IPS-20b (cell line): Measurements from ENCODE around the gene TBC1D14.
"Not testable (repeated sequence)": the region's sequence is repeated elsewhere in the genome, so short reads cannot be mapped to it uniquely, and the experiment has no call there.

Experiments
- H3K27ac ChIP-seq: one replicate; pipeline ENCODE4 v1.5.1; 2013; ENCODE audit warnings: low read length
- H3K27me3 ChIP-seq: 2 replicates; pipeline ENCODE4 v1.6.1; 2013; ENCODE audit warnings: mild to moderate bottlenecking, low read length, inconsistent platforms; ENCODE audit not compliant: insufficient read depth
- H3K36me3 ChIP-seq: 2 replicates; pipeline ENCODE4 v1.6.1; 2013; ENCODE audit warnings: low read depth, mild to moderate bottlenecking, inconsistent platforms, low read length, moderate library complexity; ENCODE audit not compliant: insufficient read depth
- H3K4me1 ChIP-seq: 2 replicates; pipeline ENCODE4 v1.6.1; 2013; ENCODE audit warnings: mild to moderate bottlenecking, control low read depth, inconsistent platforms, low read length, moderate library complexity; ENCODE audit not compliant: insufficient read depth
- H3K4me3 ChIP-seq: 2 replicates; pipeline ENCODE4 v1.5.1; 2013; ENCODE audit warnings: mild to moderate bottlenecking, low read length, inconsistent platforms
- H3K9ac ChIP-seq: 2 replicates; pipeline ENCODE4 v1.6.1; 2013; ENCODE audit warnings: low read depth, mild to moderate bottlenecking, inconsistent platforms, low read length, moderate library complexity
- H3K9me3 ChIP-seq: 2 replicates; pipeline ENCODE4 v1.6.1; 2013; ENCODE audit warnings: mild to moderate bottlenecking, low read depth, low read length, inconsistent platforms; ENCODE audit not compliant: insufficient read depth

The TBC1D14 gene

DNA sequence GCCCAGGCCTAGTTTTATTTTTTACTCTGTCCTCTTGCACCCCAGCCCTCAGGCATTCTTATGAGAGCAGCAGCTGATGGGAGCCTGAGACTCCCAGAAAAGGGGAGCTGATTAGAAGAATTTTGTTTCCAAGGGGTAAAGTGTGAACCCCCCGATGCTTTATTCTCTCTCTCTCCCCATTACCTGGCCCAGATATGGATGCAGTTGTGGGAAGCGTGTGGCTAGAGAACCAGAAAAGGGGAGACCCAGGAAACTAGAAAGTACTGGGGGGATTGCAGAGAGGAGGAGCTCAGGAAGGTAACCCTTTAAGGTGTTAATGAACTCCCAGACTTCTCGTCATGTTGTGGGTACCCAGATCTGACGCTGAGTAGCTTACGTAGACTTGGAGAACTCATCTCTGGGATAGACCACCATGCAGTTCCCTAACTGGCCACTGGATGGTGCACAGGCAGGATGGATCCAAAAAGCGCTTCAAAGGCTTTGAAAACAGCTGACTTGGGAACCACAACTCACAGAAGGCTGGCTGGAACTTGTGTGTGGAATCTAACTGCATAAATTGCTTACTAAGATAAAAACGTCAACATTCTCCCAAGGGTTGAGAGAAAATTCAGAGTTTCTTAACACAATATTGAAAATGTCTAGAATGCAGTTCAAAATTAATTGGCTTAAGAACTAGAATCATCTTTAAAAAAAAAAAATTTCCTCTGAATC, 64.7 kb downstream of the TBC1D14 start:
- H3K36me3 ChIP-seq = peaks cover 5% of the 10 kb centered on the region; the same call in 1 of the 2 replicates
- H3K9me3 ChIP-seq = no peaks in the 10 kb centered on the region
- H3K4me3 ChIP-seq = no peak overlapping the region
- peaks cover 22% of the 10 kb centered on the region for H3K4me1 ChIP-seq
- no peaks in the 10 kb centered on the region for H3K27me3 ChIP-seq
- H3K9ac ChIP-seq = 0 out of 2 replicates have a peak overlapping the region, but pooled peaks have one; percentile 19
- no peak overlapping the region for H3K27ac ChIP-seq

DNA sequence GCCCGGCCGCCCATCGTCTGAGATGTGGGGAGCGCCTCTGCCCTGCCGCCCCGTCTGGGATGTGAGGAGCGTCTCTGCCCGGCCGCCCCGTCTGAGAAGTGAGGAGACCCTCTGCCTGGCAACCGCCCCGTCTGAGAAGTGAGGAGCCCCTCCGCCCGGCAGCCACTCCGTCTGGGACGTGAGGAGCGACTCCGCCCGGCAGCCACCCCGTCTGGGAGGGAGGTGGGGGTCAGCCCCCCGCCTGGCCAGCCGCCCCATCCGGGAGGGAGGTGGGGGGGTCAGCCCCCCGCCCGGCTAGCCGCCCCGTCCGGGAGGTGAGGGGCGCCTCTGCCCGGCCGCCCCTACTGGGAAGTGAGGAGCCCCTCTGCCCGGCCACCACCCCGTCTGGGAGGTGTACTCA, 68.2 kb downstream of the TBC1D14 start:
- not testable (repeated sequence) for H3K9ac ChIP-seq, H3K27ac ChIP-seq, H3K9me3 ChIP-seq, H3K36me3 ChIP-seq, H3K4me3 ChIP-seq, H3K27me3 ChIP-seq
- peaks cover 10% of the 10 kb centered on the region; the same call in 1 of the 2 replicates for H3K4me1 ChIP-seq

DNA sequence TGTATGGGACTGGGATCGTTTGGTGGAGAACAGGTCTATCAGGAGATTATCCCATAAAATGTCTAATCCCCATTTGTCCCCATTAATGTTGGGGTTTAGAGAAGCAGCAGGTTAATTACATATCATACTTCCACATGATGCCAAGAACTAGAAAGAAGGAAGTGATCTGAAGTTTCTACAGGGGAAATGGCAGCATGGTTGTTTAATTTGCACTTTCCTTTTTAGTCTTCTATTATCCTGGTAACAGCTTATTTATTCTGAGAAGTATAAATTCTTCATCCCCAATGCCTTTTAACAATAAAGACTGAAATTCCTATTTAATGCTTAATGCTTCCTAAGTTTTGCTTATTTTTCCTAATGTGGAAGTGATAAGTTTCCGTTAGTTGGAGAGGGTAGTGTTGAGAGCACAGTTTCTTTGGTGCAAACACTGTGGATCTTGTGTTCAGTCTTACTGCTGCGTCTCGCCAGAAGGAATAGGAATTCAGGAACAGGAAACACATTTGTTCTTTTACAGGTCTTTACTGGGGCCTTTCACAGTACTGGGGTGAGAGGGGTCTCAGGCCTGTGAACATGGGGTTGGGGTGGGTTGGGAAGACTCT, 74.0 kb downstream of the TBC1D14 start:
- Histone ChIP-seq H3K27me3 (no peaks in the 10 kb centered on the region), H3K9me3 (no peaks in the 10 kb centered on the region), H3K27ac (no peak overlapping the region), H3K4me3 (no peak overlapping the region), H3K36me3 (no peaks in the 10 kb centered on the region), H3K4me1 (peaks cover 12% of the 10 kb centered on the region), H3K9ac (no peak overlapping the region)

DNA sequence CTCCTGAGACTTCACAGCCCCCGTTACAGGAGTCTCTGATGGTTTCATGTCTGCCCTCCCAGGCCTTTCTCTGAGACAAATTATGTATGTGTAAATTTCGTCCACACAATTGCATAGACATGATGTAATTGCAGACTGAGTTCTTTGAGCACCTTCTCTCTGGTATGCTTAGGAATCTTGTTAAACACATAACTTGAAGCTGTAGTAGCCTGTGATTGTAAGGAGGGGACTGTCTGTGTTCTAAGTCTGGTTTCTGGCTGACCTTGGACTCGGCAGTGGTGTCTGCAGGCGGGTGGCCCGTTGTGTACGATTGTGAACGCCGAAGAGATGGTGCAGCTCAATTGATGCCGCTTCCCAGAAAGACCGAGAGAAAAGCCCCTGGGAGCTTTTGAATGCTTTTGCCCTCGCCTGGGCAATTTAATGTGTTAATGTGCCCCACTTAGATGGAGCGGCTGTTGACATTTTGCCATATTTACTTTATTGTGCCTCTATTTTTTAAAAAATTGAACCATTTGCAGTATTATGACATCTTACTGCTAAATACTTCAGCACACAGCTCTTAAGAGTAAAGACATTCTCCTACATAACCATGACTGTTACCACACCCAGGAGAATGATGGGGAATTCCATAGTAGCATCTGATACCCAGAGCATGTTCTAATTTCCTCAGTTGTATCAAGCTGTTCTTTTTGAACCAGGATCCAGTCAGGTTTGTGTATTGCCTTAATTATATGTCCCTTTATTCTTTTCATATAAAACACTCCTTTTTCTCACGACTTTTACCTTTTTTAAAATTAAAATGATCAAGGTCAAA, 75.2 kb downstream of the TBC1D14 start:
- no peak overlapping the region for H3K9ac ChIP-seq
- H3K4me3 ChIP-seq = no peak overlapping the region
- H3K27ac ChIP-seq = no peak overlapping the region
- H3K27me3 ChIP-seq = no peaks in the 10 kb centered on the region
- peaks cover 12% of the 10 kb centered on the region for H3K4me1 ChIP-seq
- no peaks in the 10 kb centered on the region for H3K36me3 ChIP-seq
- H3K9me3 ChIP-seq = no peaks in the 10 kb centered on the region

DNA sequence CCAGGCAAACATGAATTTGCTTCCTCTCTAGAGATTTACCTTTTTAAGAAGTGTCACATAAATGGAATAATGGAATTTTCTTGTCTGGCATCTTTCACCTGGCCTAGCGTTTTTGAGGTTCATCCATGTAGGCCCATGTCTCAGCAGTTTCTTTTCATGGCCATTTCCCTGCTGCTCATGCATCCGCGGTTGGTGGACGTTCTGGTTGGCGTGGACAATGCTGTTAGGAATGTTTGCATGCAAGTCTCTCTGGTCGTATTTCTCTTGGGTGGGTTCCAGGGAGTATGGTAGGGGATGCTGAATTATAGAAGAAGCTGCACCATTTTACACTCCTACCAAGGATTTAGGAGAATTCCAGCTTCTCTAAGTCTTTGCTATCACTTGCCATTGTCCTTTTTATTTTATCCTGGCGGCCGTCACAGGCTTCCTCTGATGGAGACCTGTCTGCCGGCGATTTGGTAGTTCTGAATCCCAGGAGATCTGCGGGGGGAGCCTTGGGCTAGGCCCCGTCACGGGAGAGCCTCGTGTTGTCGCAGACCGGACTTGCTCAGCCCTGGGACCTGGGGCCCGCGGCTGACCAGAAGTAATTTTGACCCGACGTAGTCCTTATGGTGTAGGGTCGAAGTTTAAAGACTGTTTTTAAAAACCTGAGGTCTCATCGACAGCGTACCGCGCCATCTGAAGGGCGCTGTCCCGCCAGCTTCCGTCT, 76.6 kb downstream of the TBC1D14 start:
- peak overlapping the region; percentile 84 for H3K4me3 ChIP-seq
- peaks cover 12% of the 10 kb centered on the region for H3K4me1 ChIP-seq
- peaks cover 4% of the 10 kb centered on the region; the same call in 1 of the 2 replicates for H3K36me3 ChIP-seq
- peak overlapping the region; percentile 88 for H3K9ac ChIP-seq
- no peaks in the 10 kb centered on the region for H3K9me3 ChIP-seq
- H3K27me3 ChIP-seq = no peaks in the 10 kb centered on the region
- H3K27ac ChIP-seq = no peak overlapping the region

DNA sequence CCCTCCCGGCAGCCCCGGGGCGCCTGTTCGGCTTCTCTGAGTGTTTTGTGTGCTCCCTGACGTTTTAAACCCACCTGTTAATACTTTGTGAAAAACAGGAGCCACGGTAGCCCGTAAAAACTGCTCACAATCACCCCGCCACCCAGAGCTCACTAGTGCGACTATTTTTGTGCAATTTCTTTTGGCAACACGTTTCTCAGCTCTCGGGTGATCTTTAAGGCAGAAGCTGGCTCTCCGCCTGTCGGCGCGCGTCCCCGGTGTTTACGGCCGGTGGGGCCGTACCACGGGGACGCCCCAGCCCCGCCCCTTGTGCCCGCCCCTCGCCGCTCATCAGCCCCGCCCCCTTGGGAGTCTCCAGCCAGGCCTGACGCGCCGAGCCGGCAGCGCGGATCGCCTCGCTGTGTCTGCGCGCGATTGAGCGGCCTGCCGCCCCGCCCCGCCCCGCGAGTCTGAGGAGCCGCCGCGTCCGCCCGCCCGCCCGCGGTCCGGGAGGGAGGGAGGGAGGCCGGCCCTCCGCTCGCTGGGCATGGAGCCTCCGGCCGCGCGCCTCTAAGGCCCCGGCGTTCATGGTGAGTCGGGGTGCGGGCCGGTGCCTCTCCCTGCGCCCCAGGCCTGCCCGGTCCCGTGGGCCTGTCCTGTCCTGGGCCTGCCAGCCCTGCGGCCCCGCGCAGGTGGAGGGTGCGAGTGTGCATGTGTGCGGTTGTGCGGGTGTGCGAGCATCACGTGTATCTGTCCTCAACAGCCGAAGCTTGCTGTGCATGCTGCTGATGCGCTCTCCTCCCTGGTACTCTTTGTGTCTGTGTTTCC, 77.4 kb downstream of the TBC1D14 start:
- Histone ChIP-seq H3K36me3 (peaks cover 4% of the 10 kb centered on the region; the same call in 1 of the 2 replicates), H3K27ac (no peak overlapping the region), H3K9me3 (no peaks in the 10 kb centered on the region), H3K4me1 (peaks cover 12% of the 10 kb centered on the region), H3K9ac (peak overlapping the region; percentile 88), H3K4me3 (peak overlapping the region; percentile 84), H3K27me3 (no peaks in the 10 kb centered on the region)

DNA sequence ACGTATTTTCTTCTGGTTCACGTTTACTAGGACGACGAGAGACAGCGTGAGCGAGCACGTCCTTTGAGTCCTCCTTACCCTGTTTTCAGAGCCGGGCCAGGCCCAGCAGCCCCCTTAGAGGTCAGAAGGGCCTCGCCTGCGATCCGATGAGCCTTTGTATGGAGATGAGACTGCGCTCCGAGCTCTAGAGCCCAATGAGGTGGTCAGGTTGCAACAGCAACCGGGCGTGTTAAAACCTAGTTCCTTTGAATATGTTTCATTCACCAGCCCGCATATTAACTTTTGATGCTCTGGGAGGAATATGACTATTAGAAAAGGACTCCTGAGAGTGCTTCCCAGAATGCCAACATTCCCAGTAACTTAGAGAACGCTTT, 77.9 kb downstream of the TBC1D14 start:
- Histone ChIP-seq H3K27ac (no peak overlapping the region), H3K4me3 (peak overlapping the region; percentile 84), H3K4me1 (peaks cover 12% of the 10 kb centered on the region), H3K9me3 (no peaks in the 10 kb centered on the region), H3K9ac (peak overlapping the region; percentile 74), H3K27me3 (no peaks in the 10 kb centered on the region), H3K36me3 (peaks cover 10% of the 10 kb centered on the region; the same call in 1 of the 2 replicates)

DNA sequence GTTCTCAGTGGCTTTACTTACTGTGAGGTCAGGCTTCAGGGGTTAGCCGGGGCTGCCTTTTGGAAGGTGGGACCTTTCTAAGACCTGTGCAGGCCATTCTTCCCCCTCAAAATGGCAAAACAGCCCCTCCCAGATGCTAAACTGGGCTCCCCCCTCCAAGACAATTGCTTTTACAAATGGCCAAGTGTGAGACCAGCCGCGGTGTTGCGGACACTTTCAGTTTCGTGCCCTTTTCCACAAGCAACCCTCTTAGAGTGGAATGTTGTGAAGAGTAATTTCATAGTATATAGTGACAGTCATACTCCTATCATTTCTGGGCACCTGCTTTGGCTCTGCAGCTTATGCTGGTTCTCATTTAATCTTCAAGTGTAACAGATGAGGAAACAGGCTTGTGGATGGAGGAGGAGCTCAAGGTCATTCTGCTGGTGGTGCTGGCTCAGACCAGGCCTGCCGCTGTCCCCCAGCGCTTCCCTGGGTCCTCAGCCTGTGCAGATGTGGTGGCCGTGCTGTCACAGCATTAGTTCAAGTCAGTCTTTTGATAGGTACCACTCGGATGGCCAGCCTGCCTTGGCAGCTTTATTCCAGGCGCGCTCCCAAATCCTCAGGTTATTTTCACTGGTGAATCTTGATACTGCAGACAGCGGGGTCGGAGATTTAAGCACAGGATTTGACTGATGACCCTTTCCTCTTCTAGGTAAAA, 78.5 kb downstream of the TBC1D14 start:
- Histone ChIP-seq H3K36me3 (peaks cover 15% of the 10 kb centered on the region; the same call in 1 of the 2 replicates), H3K9me3 (no peaks in the 10 kb centered on the region), H3K27me3 (no peaks in the 10 kb centered on the region), H3K4me3 (peak overlapping the region; percentile 84), H3K4me1 (peaks cover 12% of the 10 kb centered on the region), H3K9ac (peak overlapping the region; percentile 74; the same call in 1 of the 2 replicates), H3K27ac (no peak overlapping the region)

DNA sequence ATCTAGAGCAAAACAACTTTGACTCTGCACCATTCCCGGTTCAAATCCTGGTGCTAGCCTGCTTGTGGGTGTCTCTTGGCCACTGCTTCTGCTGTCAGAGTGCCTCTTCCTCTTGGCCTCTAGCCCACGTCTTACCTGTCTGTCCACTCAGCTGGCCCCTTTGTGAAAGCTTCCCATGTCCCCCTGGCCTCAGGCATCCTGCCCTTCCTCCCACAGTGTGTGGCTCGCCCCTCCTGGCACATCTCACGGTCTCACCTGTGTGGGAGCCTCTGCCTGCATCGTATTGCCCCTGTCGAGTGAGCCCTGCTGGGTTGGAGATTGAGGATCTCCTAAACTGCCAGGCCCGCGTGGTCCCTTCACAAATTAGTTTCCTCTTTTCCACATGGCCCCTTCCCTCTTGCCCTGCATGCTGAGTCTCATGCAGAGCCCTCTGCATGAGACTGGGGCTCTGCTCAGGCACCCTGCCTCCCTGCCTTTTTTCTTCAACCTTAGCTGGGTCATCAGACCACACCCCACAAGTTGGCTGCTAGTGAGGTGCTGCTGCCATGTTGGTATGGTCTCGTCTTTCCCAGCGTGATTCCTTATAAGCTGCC, 79.8 kb downstream of the TBC1D14 start:
- Histone ChIP-seq H3K27me3 (no peaks in the 10 kb centered on the region), H3K4me1 (peaks cover 12% of the 10 kb centered on the region), H3K9me3 (no peaks in the 10 kb centered on the region), H3K4me3 (0 out of 2 replicates have a peak overlapping the region, but pooled peaks have one; percentile 8), H3K27ac (no peak overlapping the region), H3K9ac (peak overlapping the region; percentile 20; the same call in 1 of the 2 replicates), H3K36me3 (peaks cover 26% of the 10 kb centered on the region)

DNA sequence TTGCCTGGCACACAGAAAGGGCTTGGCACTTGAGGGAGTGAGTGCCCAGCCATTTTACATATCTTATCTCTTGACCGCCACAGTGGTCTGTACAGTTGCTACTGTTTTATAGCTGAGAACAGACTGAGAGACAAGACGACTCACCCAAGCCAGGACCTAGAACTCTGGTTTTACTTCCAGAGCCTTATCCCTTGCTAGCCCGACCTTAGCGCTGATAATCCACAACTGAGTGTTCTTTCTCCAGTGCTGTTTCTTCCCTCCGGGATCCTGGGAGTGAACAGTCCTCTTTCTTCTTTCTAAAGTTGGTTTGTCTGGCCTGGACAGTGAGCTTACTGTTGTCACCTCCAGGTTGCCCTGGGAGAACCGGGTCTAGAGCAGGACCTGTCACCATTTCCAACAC, 81.0 kb downstream of the TBC1D14 start:
- no peak overlapping the region for H3K27ac ChIP-seq
- H3K4me3 ChIP-seq = no peak overlapping the region
- H3K27me3 ChIP-seq = no peaks in the 10 kb centered on the region
- peaks cover 11% of the 10 kb centered on the region for H3K4me1 ChIP-seq
- peaks cover 35% of the 10 kb centered on the region for H3K36me3 ChIP-seq
- no peak overlapping the region for H3K9ac ChIP-seq
- H3K9me3 ChIP-seq = no peaks in the 10 kb centered on the region
